ENCODE data around the gene RAD18. TPM values are rescaled to one million over a fixed set of nuclear protein-coding genes. Genes with fewer than 3 reads are reported as not detected.

Gene RAD18
- total RNA-seq, 1 donor from 2014 or later: 7.6 TPM

- DNase-seq (ENCODE audit: low read depth): no peak
- no peak for TF ChIP-seq CTCF (IDR thresholded peaks at IDR 0.05; ENCODE audit: insufficient read depth, low read length, poor library complexity, severe bottlenecking)
- H3K4me3 ChIP-seq (ENCODE audit: low read depth, low read length): no peak overlapping the region
- H3K27me3 ChIP-seq (ENCODE audit: control insufficient read depth, insufficient read depth, low read length): no peaks in the 10 kb centered on the region
- no peaks in the 10 kb centered on the region for H3K36me3 ChIP-seq (ENCODE audit: control insufficient read depth, insufficient read depth, low read length)
Measured at GRCh38 chr3:8868996-8869395, 94.3 kb downstream of the RAD18 start.

- Histone ChIP-seq H3K4me3 (ENCODE audit: low read depth, low read length) (no peak overlapping the region), H3K27me3 (ENCODE audit: control insufficient read depth, insufficient read depth, low read length) (no peaks in the 10 kb centered on the region), H3K36me3 (ENCODE audit: control insufficient read depth, insufficient read depth, low read length) (no peaks in the 10 kb centered on the region)
- TF ChIP-seq CTCF (IDR thresholded peaks at IDR 0.05; ENCODE audit: insufficient read depth, low read length, poor library complexity, severe bottlenecking): no peak
- DNase-seq (ENCODE audit: low read depth): no peak
Measured at GRCh38 chr3:8867646-8868045, 95.6 kb downstream of the RAD18 start.

GRCh38 chr3:8865697-8866096, 97.6 kb downstream of the RAD18 start:
- Histone ChIP-seq H3K36me3 (ENCODE audit: control insufficient read depth, insufficient read depth, low read length) (no peaks in the 10 kb centered on the region), H3K4me3 (ENCODE audit: low read depth, low read length) (no peak overlapping the region), H3K27me3 (ENCODE audit: control insufficient read depth, insufficient read depth, low read length) (no peaks in the 10 kb centered on the region)
- TF ChIP-seq CTCF (IDR thresholded peaks at IDR 0.05; ENCODE audit: insufficient read depth, low read length, poor library complexity, severe bottlenecking): no peak
- DNase-seq (ENCODE audit: low read depth): no peak

GRCh38 chr3:8864402-8865350, 98.6 kb downstream of the RAD18 start:
- DNase-seq (ENCODE audit: low read depth): no peak
- TF ChIP-seq CTCF (IDR thresholded peaks at IDR 0.05; ENCODE audit: insufficient read depth, low read length, poor library complexity, severe bottlenecking): no peak
- H3K4me3 ChIP-seq (ENCODE audit: low read depth, low read length): peak overlapping the region; percentile 5
- no peaks in the 10 kb centered on the region for H3K36me3 ChIP-seq (ENCODE audit: control insufficient read depth, insufficient read depth, low read length)
- H3K27me3 ChIP-seq (ENCODE audit: control insufficient read depth, insufficient read depth, low read length): no peaks in the 10 kb centered on the region

GRCh38 chr3:8863891-8864290, 99.4 kb downstream of the RAD18 start:
- Histone ChIP-seq H3K27me3 (ENCODE audit: control insufficient read depth, insufficient read depth, low read length) (no peaks in the 10 kb centered on the region), H3K36me3 (ENCODE audit: control insufficient read depth, insufficient read depth, low read length) (no peaks in the 10 kb centered on the region), H3K4me3 (ENCODE audit: low read depth, low read length) (no peak overlapping the region)
- DNase-seq (ENCODE audit: low read depth): no peak
- no peak for TF ChIP-seq CTCF (IDR thresholded peaks at IDR 0.05; ENCODE audit: insufficient read depth, low read length, poor library complexity, severe bottlenecking)

Data from kidney epithelial cell (primary cell).